HEK293T (cell line): ENCODE measurements around the gene CAMSAP1.

Source experiments
- BHLHE40 ChIP-seq: fragments of 450-650 bp; IDR thresholded peaks from 2 replicates; pipeline ENCODE4 v1.6.1; 2016; ENCODE audit warnings: mild to moderate bottlenecking, moderate library complexity, borderline replicate concordance
- CTBP1 ChIP-seq: fragments of 450-650 bp; IDR thresholded peaks from 2 replicates; pipeline ENCODE4 v1.6.1; 2016; ENCODE audit warnings: borderline replicate concordance
- ELF4 ChIP-seq: fragments of 450-650 bp; IDR thresholded peaks from 2 replicates; pipeline ENCODE4 v1.6.1; 2017; ENCODE audit warnings: antibody characterized with exemption
- FOXA1 ChIP-seq: fragments of 450-650 bp; IDR thresholded peaks from 2 replicates; pipeline ENCODE4 v1.6.1; 2016; ENCODE audit warnings: mild to moderate bottlenecking
- FOXK2 ChIP-seq: fragments of 450-650 bp; IDR thresholded peaks from 2 replicates; pipeline ENCODE4 v1.6.1; 2016; ENCODE audit warnings: mild to moderate bottlenecking
- FOXM1 ChIP-seq: fragments of 450-650 bp; IDR thresholded peaks from 2 replicates; pipeline ENCODE4 v1.6.1; 2017; ENCODE audit warnings: mild to moderate bottlenecking, borderline replicate concordance
- HDGF ChIP-seq: fragments of 450-650 bp; IDR thresholded peaks from 2 replicates; pipeline ENCODE4 v1.6.1; 2017; ENCODE audit warnings: antibody characterized with exemption, borderline replicate concordance
- L3MBTL2 ChIP-seq: fragments of 450-650 bp; conservative IDR thresholded peaks from 2 replicates; pipeline ENCODE4 v1.6.1; 2016; ENCODE audit warnings: mild to moderate bottlenecking
- LEF1 ChIP-seq: fragments of 450-650 bp; IDR thresholded peaks from 2 replicates; pipeline ENCODE4 v1.6.1; 2017; ENCODE audit warnings: mild to moderate bottlenecking, borderline replicate concordance
- NFRKB ChIP-seq: fragments of 450-650 bp; IDR thresholded peaks from 2 replicates; pipeline ENCODE4 v1.6.1; 2016; ENCODE audit warnings: mild to moderate bottlenecking, moderate library complexity
- SP1 ChIP-seq: fragments of 450-650 bp; IDR thresholded peaks from 2 replicates; pipeline ENCODE4 v1.6.1; 2017
- SUZ12 ChIP-seq: fragments of 450-650 bp; IDR thresholded peaks from 2 replicates; pipeline ENCODE4 v1.6.1; 2016; ENCODE audit warnings: mild to moderate bottlenecking
- TARDBP ChIP-seq: fragments of 450-650 bp; IDR thresholded peaks from 2 replicates; pipeline ENCODE4 v1.6.1; 2016
- ZNF384 ChIP-seq: fragments of 450-650 bp; IDR thresholded peaks from 2 replicates; pipeline ENCODE4 v1.6.1; 2016

DNA sequence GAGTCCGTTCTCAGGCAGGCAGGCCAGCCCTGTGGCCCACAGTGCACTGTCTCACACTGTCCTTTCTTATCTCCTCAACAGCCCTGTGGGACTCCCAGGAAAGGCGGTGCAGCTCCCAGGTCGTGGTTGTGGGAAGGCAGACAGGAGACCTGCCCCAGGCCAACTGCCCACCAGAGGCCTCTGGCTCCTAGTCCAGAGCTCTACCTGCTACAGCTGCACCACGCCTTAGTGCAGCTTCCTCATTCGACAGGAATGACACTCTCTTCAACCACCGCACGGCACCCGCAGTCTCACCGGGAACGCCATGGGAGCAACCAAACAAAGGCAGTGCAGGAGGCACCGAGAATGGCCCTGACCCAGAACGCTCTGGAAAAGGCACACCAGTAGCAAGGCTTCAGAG lies 25.3 kb downstream of the CAMSAP1 start:
- TF ChIP-seq SP1: no peak
- no peak for TF ChIP-seq FOXM1
- TF ChIP-seq TARDBP: no peak
- TF ChIP-seq LEF1: no peak
- no peak for TF ChIP-seq BHLHE40
- no peak for TF ChIP-seq HDGF
- no peak for TF ChIP-seq L3MBTL2
- no peak for TF ChIP-seq CTBP1
- TF ChIP-seq SUZ12: no peak
- TF ChIP-seq ZNF384: no peak
- TF ChIP-seq FOXK2: no peak
- TF ChIP-seq FOXA1: no peak
- no peak for TF ChIP-seq ELF4
- no peak for TF ChIP-seq NFRKB
